ENCODE measurements around the gene FAIM2. TPM values are rescaled to one million over a fixed set of nuclear protein-coding genes. Genes with fewer than 3 reads are reported as not detected.

The FAIM2 gene
- total and polyA plus RNA-seq, 2 donors (not counting 1 experiment from before 2014, with no cell fraction given): 0.50 to 1.00 TPM

DNA sequence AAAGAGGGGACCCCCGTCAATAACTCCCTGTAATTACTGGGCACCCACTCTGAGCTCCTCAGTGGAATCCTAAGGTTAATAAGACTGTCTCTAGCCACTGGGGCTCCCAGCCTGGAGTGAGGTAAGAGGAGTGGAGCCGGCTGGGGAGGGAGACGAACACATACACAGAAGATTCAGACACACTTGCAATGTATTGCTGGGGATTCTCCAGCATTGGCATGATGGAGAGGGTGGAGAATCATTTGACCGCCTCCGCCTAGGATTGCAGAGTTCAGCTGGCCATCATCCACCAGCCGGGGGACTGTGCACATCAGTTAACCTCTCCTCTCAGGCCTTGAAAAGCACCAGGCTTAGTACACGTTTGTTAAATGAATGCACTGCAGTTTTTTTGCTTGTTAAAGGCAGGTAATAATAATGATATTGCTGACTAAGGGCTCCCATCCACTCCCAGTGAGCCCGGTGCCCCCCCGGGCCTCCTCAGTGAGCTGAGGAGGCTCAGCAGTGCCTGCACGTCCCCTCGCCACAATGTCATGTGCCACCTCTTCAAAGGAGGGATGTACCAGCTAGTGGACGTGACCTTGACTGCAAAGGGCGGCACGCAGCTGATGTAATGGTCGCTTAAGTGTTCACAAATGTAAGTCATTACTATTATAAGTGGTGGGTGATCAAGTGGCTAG lies 20.3 kb upstream of the FAIM2 start:
- TF ChIP-seq EZH2 (IDR thresholded peaks at IDR 0.05; ENCODE audit: low read length, missing control alignments): no peak
- TF ChIP-seq, protein P1, sequence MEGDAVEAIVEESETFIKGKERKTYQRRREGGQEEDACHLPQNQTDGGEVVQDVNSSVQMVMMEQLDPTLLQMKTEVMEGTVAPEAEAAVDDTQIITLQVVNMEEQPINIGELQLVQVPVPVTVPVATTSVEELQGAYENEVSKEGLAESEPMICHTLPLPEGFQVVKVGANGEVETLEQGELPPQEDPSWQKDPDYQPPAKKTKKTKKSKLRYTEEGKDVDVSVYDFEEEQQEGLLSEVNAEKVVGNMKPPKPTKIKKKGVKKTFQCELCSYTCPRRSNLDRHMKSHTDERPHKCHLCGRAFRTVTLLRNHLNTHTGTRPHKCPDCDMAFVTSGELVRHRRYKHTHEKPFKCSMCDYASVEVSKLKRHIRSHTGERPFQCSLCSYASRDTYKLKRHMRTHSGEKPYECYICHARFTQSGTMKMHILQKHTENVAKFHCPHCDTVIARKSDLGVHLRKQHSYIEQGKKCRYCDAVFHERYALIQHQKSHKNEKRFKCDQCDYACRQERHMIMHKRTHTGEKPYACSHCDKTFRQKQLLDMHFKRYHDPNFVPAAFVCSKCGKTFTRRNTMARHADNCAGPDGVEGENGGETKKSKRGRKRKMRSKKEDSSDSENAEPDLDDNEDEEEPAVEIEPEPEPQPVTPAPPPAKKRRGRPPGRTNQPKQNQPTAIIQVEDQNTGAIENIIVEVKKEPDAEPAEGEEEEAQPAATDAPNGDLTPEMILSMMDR (conservative IDR thresholded peaks at IDR 0.05 in 1 of 2, IDR thresholded peaks at IDR 0.05 in 1 of 2; ENCODE audit: low read depth in 1 of 2, low read length in 2 of 2): no peak
- no peak overlapping the region for H3K27ac ChIP-seq (ENCODE audit: insufficient read depth, low read length)
- no peaks in the 10 kb centered on the region for H3K27me3 ChIP-seq (ENCODE audit: control insufficient read depth, insufficient read depth, low read length)
- H3K9me3 ChIP-seq (ENCODE audit: control insufficient read depth, insufficient read depth, low read depth, low read length): no peaks in the 10 kb centered on the region
- H3K4me3 ChIP-seq (replicated peaks in 1 of 4; ENCODE audit: control extremely low read depth in 1 of 4, insufficient read depth in 1 of 4, low read depth in 3 of 4, low read length in 4 of 4): no peak overlapping the region
- DNase-seq (ENCODE audit: low read depth in 2 of 2): no peak
- H3K9ac ChIP-seq (ENCODE audit: insufficient read depth, low read length): no peak overlapping the region
- no peaks in the 10 kb centered on the region for H3K4me1 ChIP-seq (ENCODE audit: control insufficient read depth, extremely low read depth, insufficient read depth, low read length)
- H4K20me1 ChIP-seq (ENCODE audit: control insufficient read depth, extremely low read depth, insufficient read depth, low read length): no peaks in the 10 kb centered on the region
- H3K36me3 ChIP-seq (ENCODE audit: control insufficient read depth, insufficient read depth, low read length): no peaks in the 10 kb centered on the region
- H3K4me2 ChIP-seq (ENCODE audit: extremely low read depth, insufficient read depth, low read length): no peak overlapping the region
- no peaks in the 10 kb centered on the region for H3K79me2 ChIP-seq (ENCODE audit: control insufficient read depth, insufficient read depth, low read length)
- H2AFZ ChIP-seq (ENCODE audit: low read length): no peak overlapping the region

DNA sequence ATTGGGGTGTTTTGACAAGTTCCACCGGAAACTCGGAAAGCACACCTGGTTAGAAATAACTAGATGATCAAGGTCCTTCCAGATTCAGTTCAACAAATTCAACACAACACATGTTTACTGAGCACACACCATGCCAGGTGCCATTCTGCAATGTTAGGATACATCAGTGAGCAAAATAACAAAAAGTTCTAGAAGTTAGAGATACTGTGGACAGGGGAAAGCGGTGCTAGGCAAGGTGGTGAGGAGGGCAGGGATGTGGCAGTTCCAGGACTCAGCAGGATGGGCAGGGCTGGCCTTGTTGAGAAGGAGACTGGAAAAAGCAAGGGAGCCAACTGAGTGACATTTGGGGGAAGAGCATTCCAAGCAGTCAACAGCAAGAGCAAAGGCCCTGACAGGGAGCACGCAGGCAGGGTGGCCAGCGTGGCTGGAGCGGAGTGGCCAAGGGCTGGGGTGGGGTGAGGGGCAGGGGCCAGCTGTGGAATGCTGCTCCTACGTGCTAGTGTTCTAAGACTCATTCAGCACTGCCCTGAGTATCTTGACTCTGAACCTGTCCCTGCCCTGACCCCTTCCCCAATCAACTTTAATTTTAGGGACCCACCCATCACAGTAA lies 19.4 kb upstream of the FAIM2 start:
- Histone ChIP-seq H3K79me2 (ENCODE audit: control insufficient read depth, insufficient read depth, low read length) (no peaks in the 10 kb centered on the region), H3K4me2 (ENCODE audit: extremely low read depth, insufficient read depth, low read length) (no peak overlapping the region), H3K36me3 (ENCODE audit: control insufficient read depth, insufficient read depth, low read length) (no peaks in the 10 kb centered on the region), H3K4me3 (replicated peaks in 1 of 4; ENCODE audit: control extremely low read depth in 1 of 4, insufficient read depth in 1 of 4, low read depth in 3 of 4, low read length in 4 of 4) (no peak overlapping the region), H3K9ac (ENCODE audit: insufficient read depth, low read length) (no peak overlapping the region), H2AFZ (ENCODE audit: low read length) (no peak overlapping the region), H4K20me1 (ENCODE audit: control insufficient read depth, extremely low read depth, insufficient read depth, low read length) (no peaks in the 10 kb centered on the region), H3K27ac (ENCODE audit: insufficient read depth, low read length) (no peak overlapping the region), H3K27me3 (ENCODE audit: control insufficient read depth, insufficient read depth, low read length) (no peaks in the 10 kb centered on the region), H3K9me3 (ENCODE audit: control insufficient read depth, insufficient read depth, low read depth, low read length) (no peaks in the 10 kb centered on the region), H3K4me1 (ENCODE audit: control insufficient read depth, extremely low read depth, insufficient read depth, low read length) (no peaks in the 10 kb centered on the region)
- no peak for DNase-seq (ENCODE audit: low read depth in 2 of 2)
- TF ChIP-seq EZH2 (IDR thresholded peaks at IDR 0.05; ENCODE audit: low read length, missing control alignments): no peak
- TF ChIP-seq, protein P1 (conservative IDR thresholded peaks at IDR 0.05 in 1 of 2, IDR thresholded peaks at IDR 0.05 in 1 of 2; ENCODE audit: low read depth in 1 of 2, low read length in 2 of 2): no peak

DNA sequence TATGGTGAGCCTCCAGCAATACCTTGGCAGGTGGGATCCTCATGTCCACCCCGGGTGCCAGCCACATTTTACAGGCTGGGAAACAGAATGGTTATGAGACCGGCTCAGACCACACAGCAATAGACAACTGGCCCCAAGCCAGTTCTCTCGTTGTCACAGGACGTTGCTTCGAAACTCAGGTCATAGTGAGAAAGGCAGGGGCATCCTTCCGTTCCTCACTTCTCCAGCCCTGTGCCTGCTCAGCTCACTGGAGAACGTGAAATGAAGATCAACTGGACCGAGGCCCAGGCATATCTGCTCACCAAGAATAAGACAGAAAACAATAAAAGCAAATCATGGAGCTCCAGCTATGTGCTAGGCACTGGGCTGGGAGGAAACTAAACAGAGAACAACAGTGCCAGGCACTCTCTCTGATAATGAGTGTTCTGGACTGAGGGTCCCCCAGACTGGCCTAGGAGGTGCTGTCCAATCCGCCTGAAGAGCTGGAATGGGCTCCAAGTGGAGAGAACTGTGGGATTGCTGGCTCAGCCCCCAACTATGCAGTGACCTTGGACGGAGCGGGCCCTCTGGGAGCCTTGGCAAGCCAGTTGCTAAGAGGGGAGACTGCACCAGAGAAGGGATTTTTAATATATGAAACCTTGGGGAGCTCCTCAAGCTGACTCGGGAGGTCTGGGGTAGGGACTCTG lies 18.8 kb upstream of the FAIM2 start:
- Histone ChIP-seq H4K20me1 (ENCODE audit: control insufficient read depth, extremely low read depth, insufficient read depth, low read length) (no peaks in the 10 kb centered on the region), H2AFZ (ENCODE audit: low read length) (no peak overlapping the region), H3K27ac (ENCODE audit: insufficient read depth, low read length) (no peak overlapping the region), H3K27me3 (ENCODE audit: control insufficient read depth, insufficient read depth, low read length) (no peaks in the 10 kb centered on the region), H3K79me2 (ENCODE audit: control insufficient read depth, insufficient read depth, low read length) (no peaks in the 10 kb centered on the region), H3K36me3 (ENCODE audit: control insufficient read depth, insufficient read depth, low read length) (no peaks in the 10 kb centered on the region), H3K4me3 (replicated peaks in 1 of 4; ENCODE audit: control extremely low read depth in 1 of 4, insufficient read depth in 1 of 4, low read depth in 3 of 4, low read length in 4 of 4) (no peak overlapping the region), H3K9ac (ENCODE audit: insufficient read depth, low read length) (no peak overlapping the region), H3K4me2 (ENCODE audit: extremely low read depth, insufficient read depth, low read length) (no peak overlapping the region), H3K4me1 (ENCODE audit: control insufficient read depth, extremely low read depth, insufficient read depth, low read length) (no peaks in the 10 kb centered on the region), H3K9me3 (ENCODE audit: control insufficient read depth, insufficient read depth, low read depth, low read length) (no peaks in the 10 kb centered on the region)
- no peak for TF ChIP-seq EZH2 (IDR thresholded peaks at IDR 0.05; ENCODE audit: low read length, missing control alignments)
- TF ChIP-seq, protein P1 (conservative IDR thresholded peaks at IDR 0.05 in 1 of 2, IDR thresholded peaks at IDR 0.05 in 1 of 2; ENCODE audit: low read depth in 1 of 2, low read length in 2 of 2): no peak
- DNase-seq (ENCODE audit: low read depth in 2 of 2): no peak

Measured in fibroblast of lung (primary cell).